SK-N-SH treated with all-trans-retinoic acid at 6 μM for 48 hours (cell line): ENCODE data around the gene ATP5F1D.

ENCODE experiments used
- ARNTL ChIP-seq: fragments of 450-650 bp; formaldehyde crosslinking; IDR thresholded peaks from 2 replicates; pipeline ENCODE4 v1.5.0; 2020; ENCODE audit warnings: low read depth, mild to moderate bottlenecking, moderate library complexity, borderline replicate concordance
- BACH2 ChIP-seq: fragments of 250-450 bp; sonication (Bioruptor Pico); IDR thresholded peaks from 2 replicates; pipeline ENCODE4 v1.9.0; 2021; ENCODE audit warnings: mild to moderate bottlenecking, borderline replicate concordance
- GLIS3 ChIP-seq: fragments of 250-450 bp; sonication (Bioruptor Pico); IDR thresholded peaks from 2 replicates; pipeline ENCODE4 v1.5.0; 2020; ENCODE audit warnings: mild to moderate bottlenecking, moderate library complexity
- ISL1 ChIP-seq: fragments of 250-450 bp; sonication (Bioruptor Pico); IDR thresholded peaks from 2 replicates; pipeline ENCODE4 v2.1.2; 2022; ENCODE audit warnings: mild to moderate bottlenecking, moderate library complexity
- OSR1 ChIP-seq: fragments of 250-450 bp; sonication (Bioruptor Pico); IDR thresholded peaks from 2 replicates; pipeline ENCODE4 v1.8.0; 2022; ENCODE audit warnings: moderate library complexity, mild to moderate bottlenecking, inconsistent platforms
- PPARA ChIP-seq: fragments of 250-450 bp; sonication (Bioruptor Pico); IDR thresholded peaks from 2 replicates; pipeline ENCODE4 v1.5.0; 2020; ENCODE audit warnings: mild to moderate bottlenecking, borderline replicate concordance
- TCF4 ChIP-seq: fragments of 250-450 bp; sonication (Bioruptor Pico); IDR thresholded peaks from 2 replicates; pipeline ENCODE4 v1.8.0; 2021; ENCODE audit warnings: mild to moderate bottlenecking, moderate library complexity, borderline replicate concordance
- ZFP3 ChIP-seq: fragments of 250-450 bp; sonication (Bioruptor Pico); IDR thresholded peaks from 2 replicates; pipeline ENCODE4 v1.5.0; 2020; ENCODE audit warnings: mild to moderate bottlenecking, moderate library complexity
- ZFP30 ChIP-seq: fragments of 450-650 bp; formaldehyde crosslinking; IDR thresholded peaks from 2 replicates; pipeline ENCODE4 v1.5.0; 2022; ENCODE audit warnings: mild to moderate bottlenecking, moderate library complexity
- TF ChIP-seq, protein P1 (sequence below): fragments of 250-450 bp; sonication (Bioruptor Pico); IDR thresholded peaks from 2 replicates; pipeline ENCODE4 v1.5.1; 2020; ENCODE audit warnings: low read depth, mild to moderate bottlenecking, moderate library complexity
- TF ChIP-seq, protein P2 (sequence below): fragments of 250-450 bp; sonication (Bioruptor Pico); IDR thresholded peaks from 2 replicates; pipeline ENCODE4 v1.5.0; 2020; ENCODE audit warnings: mild to moderate bottlenecking, moderate library complexity
- TF ChIP-seq, protein P3 (sequence below): fragments of 250-450 bp; sonication (Bioruptor Pico); IDR thresholded peaks from 2 replicates; pipeline ENCODE4 v1.8.0; 2021; ENCODE audit warnings: low read depth, mild to moderate bottlenecking, moderate library complexity, borderline replicate concordance
- TF ChIP-seq, protein P4 (sequence below): fragments of 250-450 bp; sonication (Bioruptor Pico); IDR thresholded peaks from 2 replicates; pipeline ENCODE4 v1.8.0; 2020; ENCODE audit warnings: mild to moderate bottlenecking, moderate library complexity, borderline replicate concordance

DNA sequence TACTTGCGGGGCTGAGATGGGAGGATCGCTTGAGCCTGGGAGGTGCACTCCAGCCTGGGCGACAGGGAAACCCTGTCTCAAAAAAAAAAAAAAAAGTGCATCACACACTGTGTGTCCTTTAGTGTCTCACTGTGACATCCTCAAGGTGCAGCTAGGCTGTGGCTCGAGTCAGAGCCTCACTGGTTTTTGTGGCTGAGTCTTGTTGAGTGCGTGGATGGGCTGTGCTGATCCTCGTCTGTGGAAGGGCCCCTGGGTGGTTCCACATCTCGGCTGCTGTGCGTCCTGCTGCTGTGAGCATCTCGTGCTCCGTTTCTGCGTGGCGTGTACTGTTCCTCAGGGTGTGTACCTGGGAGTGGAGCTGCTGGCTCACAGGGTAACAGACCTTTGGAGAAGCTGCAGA, 24.8 kb upstream of the ATP5F1D start:
- no peak for TF ChIP-seq TCF4 (CRISPR knock-in tag)
- TF ChIP-seq, protein P1, sequence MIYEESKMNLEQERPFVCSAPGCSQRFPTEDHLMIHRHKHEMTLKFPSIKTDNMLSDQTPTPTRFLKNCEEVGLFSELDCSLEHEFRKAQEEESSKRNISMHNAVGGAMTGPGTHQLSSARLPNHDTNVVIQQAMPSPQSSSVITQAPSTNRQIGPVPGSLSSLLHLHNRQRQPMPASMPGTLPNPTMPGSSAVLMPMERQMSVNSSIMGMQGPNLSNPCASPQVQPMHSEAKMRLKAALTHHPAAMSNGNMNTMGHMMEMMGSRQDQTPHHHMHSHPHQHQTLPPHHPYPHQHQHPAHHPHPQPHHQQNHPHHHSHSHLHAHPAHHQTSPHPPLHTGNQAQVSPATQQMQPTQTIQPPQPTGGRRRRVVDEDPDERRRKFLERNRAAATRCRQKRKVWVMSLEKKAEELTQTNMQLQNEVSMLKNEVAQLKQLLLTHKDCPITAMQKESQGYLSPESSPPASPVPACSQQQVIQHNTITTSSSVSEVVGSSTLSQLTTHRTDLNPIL (CRISPR knock-in tag), result no peak
- TF ChIP-seq, protein P2, sequence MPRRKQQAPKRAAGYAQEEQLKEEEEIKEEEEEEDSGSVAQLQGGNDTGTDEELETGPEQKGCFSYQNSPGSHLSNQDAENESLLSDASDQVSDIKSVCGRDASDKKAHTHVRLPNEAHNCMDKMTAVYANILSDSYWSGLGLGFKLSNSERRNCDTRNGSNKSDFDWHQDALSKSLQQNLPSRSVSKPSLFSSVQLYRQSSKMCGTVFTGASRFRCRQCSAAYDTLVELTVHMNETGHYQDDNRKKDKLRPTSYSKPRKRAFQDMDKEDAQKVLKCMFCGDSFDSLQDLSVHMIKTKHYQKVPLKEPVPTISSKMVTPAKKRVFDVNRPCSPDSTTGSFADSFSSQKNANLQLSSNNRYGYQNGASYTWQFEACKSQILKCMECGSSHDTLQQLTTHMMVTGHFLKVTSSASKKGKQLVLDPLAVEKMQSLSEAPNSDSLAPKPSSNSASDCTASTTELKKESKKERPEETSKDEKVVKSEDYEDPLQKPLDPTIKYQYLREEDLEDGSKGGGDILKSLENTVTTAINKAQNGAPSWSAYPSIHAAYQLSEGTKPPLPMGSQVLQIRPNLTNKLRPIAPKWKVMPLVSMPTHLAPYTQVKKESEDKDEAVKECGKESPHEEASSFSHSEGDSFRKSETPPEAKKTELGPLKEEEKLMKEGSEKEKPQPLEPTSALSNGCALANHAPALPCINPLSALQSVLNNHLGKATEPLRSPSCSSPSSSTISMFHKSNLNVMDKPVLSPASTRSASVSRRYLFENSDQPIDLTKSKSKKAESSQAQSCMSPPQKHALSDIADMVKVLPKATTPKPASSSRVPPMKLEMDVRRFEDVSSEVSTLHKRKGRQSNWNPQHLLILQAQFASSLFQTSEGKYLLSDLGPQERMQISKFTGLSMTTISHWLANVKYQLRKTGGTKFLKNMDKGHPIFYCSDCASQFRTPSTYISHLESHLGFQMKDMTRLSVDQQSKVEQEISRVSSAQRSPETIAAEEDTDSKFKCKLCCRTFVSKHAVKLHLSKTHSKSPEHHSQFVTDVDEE, result no peak
- no peak for TF ChIP-seq ZFP3 (CRISPR knock-in tag)
- no peak for TF ChIP-seq ISL1 (CRISPR knock-in tag)
- TF ChIP-seq, protein P3, sequence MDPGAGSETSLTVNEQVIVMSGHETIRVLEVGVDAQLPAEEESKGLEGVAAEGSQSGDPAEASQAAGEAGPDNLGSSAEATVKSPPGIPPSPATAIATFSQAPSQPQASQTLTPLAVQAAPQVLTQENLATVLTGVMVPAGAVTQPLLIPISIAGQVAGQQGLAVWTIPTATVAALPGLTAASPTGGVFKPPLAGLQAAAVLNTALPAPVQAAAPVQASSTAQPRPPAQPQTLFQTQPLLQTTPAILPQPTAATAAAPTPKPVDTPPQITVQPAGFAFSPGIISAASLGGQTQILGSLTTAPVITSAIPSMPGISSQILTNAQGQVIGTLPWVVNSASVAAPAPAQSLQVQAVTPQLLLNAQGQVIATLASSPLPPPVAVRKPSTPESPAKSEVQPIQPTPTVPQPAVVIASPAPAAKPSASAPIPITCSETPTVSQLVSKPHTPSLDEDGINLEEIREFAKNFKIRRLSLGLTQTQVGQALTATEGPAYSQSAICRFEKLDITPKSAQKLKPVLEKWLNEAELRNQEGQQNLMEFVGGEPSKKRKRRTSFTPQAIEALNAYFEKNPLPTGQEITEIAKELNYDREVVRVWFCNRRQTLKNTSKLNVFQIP (CRISPR knock-in tag), result no peak
- no peak for TF ChIP-seq OSR1 (CRISPR knock-in tag)
- TF ChIP-seq BACH2 (CRISPR knock-in tag), result no peak
- no peak for TF ChIP-seq PPARA (CRISPR knock-in tag)
- no peak for TF ChIP-seq ARNTL (CRISPR knock-in tag)
- TF ChIP-seq, protein P4, sequence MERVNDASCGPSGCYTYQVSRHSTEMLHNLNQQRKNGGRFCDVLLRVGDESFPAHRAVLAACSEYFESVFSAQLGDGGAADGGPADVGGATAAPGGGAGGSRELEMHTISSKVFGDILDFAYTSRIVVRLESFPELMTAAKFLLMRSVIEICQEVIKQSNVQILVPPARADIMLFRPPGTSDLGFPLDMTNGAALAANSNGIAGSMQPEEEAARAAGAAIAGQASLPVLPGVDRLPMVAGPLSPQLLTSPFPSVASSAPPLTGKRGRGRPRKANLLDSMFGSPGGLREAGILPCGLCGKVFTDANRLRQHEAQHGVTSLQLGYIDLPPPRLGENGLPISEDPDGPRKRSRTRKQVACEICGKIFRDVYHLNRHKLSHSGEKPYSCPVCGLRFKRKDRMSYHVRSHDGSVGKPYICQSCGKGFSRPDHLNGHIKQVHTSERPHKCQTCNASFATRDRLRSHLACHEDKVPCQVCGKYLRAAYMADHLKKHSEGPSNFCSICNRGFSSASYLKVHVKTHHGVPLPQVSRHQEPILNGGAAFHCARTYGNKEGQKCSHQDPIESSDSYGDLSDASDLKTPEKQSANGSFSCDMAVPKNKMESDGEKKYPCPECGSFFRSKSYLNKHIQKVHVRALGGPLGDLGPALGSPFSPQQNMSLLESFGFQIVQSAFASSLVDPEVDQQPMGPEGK (CRISPR knock-in tag), result no peak
- TF ChIP-seq ZFP30 (CRISPR knock-in tag), result no peak
- TF ChIP-seq GLIS3 (CRISPR knock-in tag), result no peak
